WTC11 (cell line): ENCODE data around the gene ASZ1. TPM values are rescaled to one million over a fixed set of nuclear protein-coding genes. Genes with fewer than 3 reads are reported as not detected.

Experiments used
- ATAC-seq: fragments of 200-7000 bp; cut with Tn5 transposase; 2 replicates; pipeline ENCODE4 v1.10.0; 2021; ENCODE audit warnings: mild to moderate bottlenecking, moderate library complexity
- CTCF ChIA-PET: fragments of 300-600 bp; sonication (Branson Sonifier 250); formaldehyde crosslinking; loops from one replicate; lab custom pipeline; 2021; ENCODE audit warnings: antibody characterized with exemption; lab: Charles Lee
- POLR2A ChIA-PET: fragments of 350-600 bp; sonication (Branson Sonifier 250); formaldehyde crosslinking; loops from one replicate; lab custom pipeline; 2021; ENCODE audit warnings: antibody characterized with exemption; lab: Charles Lee
- DNase-seq: peaks from one replicate; pipeline ENCODE4 v3.0.0; 2021; ENCODE audit warnings: low spot score
- H3K27ac Mint-ChIP-seq: 2 replicates; pipeline ENCODE4 v1.8.0; 2021; ENCODE audit warnings: mixed read lengths
- H3K27me3 Mint-ChIP-seq: 2 replicates; pipeline ENCODE4 v1.8.0; 2021; ENCODE audit warnings: low read depth, mild to moderate bottlenecking, moderate library complexity, mixed read lengths
- H3K36me3 Mint-ChIP-seq: 2 replicates; pipeline ENCODE4 v1.8.0; 2021; ENCODE audit warnings: mixed read lengths
- H3K4me1 Mint-ChIP-seq: 2 replicates; pipeline ENCODE4 v1.8.0; 2022; ENCODE audit warnings: mixed read lengths
- H3K4me3 Mint-ChIP-seq: 2 replicates; pipeline ENCODE4 v1.8.0; 2021; ENCODE audit warnings: mild to moderate bottlenecking, moderate library complexity, mixed read lengths
- H3K9me3 Mint-ChIP-seq: 2 replicates; pipeline ENCODE4 v1.8.0; 2021; ENCODE audit warnings: mixed read lengths
- CREB1 ChIP-seq: sonication (generic); formaldehyde crosslinking; IDR thresholded peaks from 2 replicates; pipeline ENCODE4 v1.8.0; 2023; ENCODE audit warnings: mild to moderate bottlenecking, missing genetic modification reagents
- CREM ChIP-seq: sonication (generic); formaldehyde crosslinking; IDR thresholded peaks from 2 replicates; pipeline ENCODE4 v1.8.1; 2022; ENCODE audit warnings: mild to moderate bottlenecking, missing genetic modification reagents, moderate library complexity
- JAZF1 ChIP-seq: fragments of 250-450 bp; sonication (Bioruptor Pico); IDR thresholded peaks from 2 replicates; pipeline ENCODE4 v1.9.0; 2021; ENCODE audit warnings: moderate library complexity, mild to moderate bottlenecking, inconsistent platforms
- KAT7 ChIP-seq: sonication (generic); formaldehyde crosslinking; IDR thresholded peaks from 2 replicates; pipeline ENCODE4 v1.8.1; 2023; ENCODE audit warnings: missing genetic modification reagents, mild to moderate bottlenecking, borderline replicate concordance
- NR1H2 ChIP-seq: sonication (generic); formaldehyde crosslinking; IDR thresholded peaks from 2 replicates; pipeline ENCODE4 v1.9.0; 2021; ENCODE audit warnings: mild to moderate bottlenecking, moderate library complexity, missing genetic modification reagents
- TEAD4 ChIP-seq: sonication (generic); formaldehyde crosslinking; IDR thresholded peaks from 2 replicates; pipeline ENCODE4 v1.8.0; 2022; ENCODE audit warnings: mild to moderate bottlenecking, missing genetic modification reagents
- total RNA-seq: library from RNA; stranded (reverse); gene quantifications from 3 replicates; pipeline ENCODE4 v1.2.3, GENCODE V29; 2021
- TF ChIP-seq, protein P1 (sequence below): sonication (generic); formaldehyde crosslinking; IDR thresholded peaks from 2 replicates; pipeline ENCODE4 v1.8.0; 2022; ENCODE audit warnings: mild to moderate bottlenecking, missing genetic modification reagents
- TF ChIP-seq, protein P2 (sequence below): sonication (generic); formaldehyde crosslinking; IDR thresholded peaks from 2 replicates; pipeline ENCODE4 v1.8.0; 2022; ENCODE audit warnings: mild to moderate bottlenecking, missing genetic modification reagents
- TF ChIP-seq, protein P3 (sequence below): sonication (generic); formaldehyde crosslinking; IDR thresholded peaks from 2 replicates; pipeline ENCODE4 v1.8.1; 2023; ENCODE audit warnings: mild to moderate bottlenecking, missing genetic modification reagents
- TF ChIP-seq, protein P4 (sequence below): fragments of 200-600 bp; IDR thresholded peaks from 2 replicates; pipeline ENCODE4 v1.8.0; 2022; ENCODE audit warnings: antibody characterized with exemption
- TF ChIP-seq, protein P5 (sequence below): sonication (generic); formaldehyde crosslinking; IDR thresholded peaks from 2 replicates; pipeline ENCODE4 v1.8.1; 2022; ENCODE audit warnings: missing genetic modification reagents, borderline replicate concordance
- TF ChIP-seq, protein P6 (sequence below): sonication (generic); formaldehyde crosslinking; IDR thresholded peaks from 2 replicates; pipeline ENCODE4 v1.8.1; 2022; ENCODE audit warnings: mild to moderate bottlenecking, missing genetic modification reagents, moderate library complexity, borderline replicate concordance
- TF ChIP-seq, protein P7 (sequence below): sonication (generic); formaldehyde crosslinking; IDR thresholded peaks from 2 replicates; pipeline ENCODE4 v1.8.0; 2023; ENCODE audit warnings: missing genetic modification reagents

ASZ1 gene
- total RNA-seq, 1 experiment from 2014 or later = not detected

DNA sequence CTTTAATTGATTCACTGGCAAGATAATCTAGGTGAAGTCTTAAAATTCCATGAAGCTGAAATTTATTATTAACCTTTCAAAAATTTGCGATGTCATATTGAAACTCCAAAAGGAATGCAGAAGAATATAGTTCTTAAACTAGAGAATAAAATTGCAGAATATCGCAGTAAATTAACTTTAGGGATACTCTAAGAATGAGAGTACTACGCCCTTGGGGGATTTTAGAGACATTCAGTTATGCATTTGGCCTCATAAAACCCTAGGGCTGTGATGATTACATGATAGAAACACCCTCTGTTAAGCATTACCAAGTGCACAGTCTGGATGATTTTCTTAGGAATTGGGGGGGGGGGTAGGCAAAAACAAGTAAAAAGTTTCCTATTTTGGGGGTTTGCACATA is 108.1 kb downstream of the ASZ1 start:
- H3K36me3 Mint-ChIP-seq = no peaks in the 10 kb centered on the region
- POLR2A ChIA-PET = no interaction called here
- TF ChIP-seq, protein P1, sequence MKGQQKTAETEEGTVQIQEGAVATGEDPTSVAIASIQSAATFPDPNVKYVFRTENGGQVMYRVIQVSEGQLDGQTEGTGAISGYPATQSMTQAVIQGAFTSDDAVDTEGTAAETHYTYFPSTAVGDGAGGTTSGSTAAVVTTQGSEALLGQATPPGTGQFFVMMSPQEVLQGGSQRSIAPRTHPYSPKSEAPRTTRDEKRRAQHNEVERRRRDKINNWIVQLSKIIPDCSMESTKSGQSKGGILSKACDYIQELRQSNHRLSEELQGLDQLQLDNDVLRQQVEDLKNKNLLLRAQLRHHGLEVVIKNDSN (CRISPR knock-in tag) = no peak
- TF ChIP-seq, all 79 proteins: peak for 0
- no peak for ATAC-seq
- Mint-ChIP-seq H3K27me3 (peaks cover 68% of the 10 kb centered on the region), H3K4me1 (peaks cover 16% of the 10 kb centered on the region), H3K27ac (no peak overlapping the region), H3K4me3 (no peak overlapping the region), H3K9me3 (no peaks in the 10 kb centered on the region)
- CTCF ChIA-PET = no interaction called here
- no peak for DNase-seq

DNA sequence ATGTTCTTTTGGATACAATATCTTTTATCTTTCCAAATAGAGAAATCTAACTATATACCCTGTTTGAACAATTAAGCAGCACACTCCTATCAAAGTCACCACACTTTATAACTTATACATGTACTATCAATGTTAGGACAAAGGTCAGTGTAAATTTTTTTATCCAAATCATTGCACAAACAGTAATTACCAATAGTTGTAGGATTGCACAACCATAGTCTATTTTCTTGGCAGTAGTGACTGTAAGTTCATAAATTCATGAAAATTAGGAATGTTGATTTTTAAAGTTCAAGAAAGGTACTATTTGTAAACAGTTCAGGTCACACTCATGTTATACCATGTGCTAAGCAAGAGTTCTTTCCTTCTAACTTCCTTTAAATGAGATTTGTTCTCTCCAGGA is 113.7 kb downstream of the ASZ1 start:
- ATAC-seq (no peak), DNase-seq (no peak)
- H3K27me3 Mint-ChIP-seq = peaks cover 12% of the 10 kb centered on the region
- CTCF ChIA-PET = no interaction called here
- no peak overlapping the region for H3K4me3 Mint-ChIP-seq
- H3K4me1 Mint-ChIP-seq = peaks cover 14% of the 10 kb centered on the region
- H3K9me3 Mint-ChIP-seq = no peaks in the 10 kb centered on the region
- TF ChIP-seq KAT7 (CRISPR knock-in tag) (no peak), CREB1 (CRISPR knock-in tag) (no peak), TEAD4 (CRISPR knock-in tag) (no peak), NR1H2 (CRISPR knock-in tag) (no peak), JAZF1 (no peak), CREM (no peak)
- TF ChIP-seq, protein P2, sequence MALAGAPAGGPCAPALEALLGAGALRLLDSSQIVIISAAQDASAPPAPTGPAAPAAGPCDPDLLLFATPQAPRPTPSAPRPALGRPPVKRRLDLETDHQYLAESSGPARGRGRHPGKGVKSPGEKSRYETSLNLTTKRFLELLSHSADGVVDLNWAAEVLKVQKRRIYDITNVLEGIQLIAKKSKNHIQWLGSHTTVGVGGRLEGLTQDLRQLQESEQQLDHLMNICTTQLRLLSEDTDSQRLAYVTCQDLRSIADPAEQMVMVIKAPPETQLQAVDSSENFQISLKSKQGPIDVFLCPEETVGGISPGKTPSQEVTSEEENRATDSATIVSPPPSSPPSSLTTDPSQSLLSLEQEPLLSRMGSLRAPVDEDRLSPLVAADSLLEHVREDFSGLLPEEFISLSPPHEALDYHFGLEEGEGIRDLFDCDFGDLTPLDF = no peak
- TF ChIP-seq, protein P3, sequence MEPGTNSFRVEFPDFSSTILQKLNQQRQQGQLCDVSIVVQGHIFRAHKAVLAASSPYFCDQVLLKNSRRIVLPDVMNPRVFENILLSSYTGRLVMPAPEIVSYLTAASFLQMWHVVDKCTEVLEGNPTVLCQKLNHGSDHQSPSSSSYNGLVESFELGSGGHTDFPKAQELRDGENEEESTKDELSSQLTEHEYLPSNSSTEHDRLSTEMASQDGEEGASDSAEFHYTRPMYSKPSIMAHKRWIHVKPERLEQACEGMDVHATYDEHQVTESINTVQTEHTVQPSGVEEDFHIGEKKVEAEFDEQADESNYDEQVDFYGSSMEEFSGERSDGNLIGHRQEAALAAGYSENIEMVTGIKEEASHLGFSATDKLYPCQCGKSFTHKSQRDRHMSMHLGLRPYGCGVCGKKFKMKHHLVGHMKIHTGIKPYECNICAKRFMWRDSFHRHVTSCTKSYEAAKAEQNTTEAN (CRISPR knock-in tag) = no peak
- TF ChIP-seq, protein P4, sequence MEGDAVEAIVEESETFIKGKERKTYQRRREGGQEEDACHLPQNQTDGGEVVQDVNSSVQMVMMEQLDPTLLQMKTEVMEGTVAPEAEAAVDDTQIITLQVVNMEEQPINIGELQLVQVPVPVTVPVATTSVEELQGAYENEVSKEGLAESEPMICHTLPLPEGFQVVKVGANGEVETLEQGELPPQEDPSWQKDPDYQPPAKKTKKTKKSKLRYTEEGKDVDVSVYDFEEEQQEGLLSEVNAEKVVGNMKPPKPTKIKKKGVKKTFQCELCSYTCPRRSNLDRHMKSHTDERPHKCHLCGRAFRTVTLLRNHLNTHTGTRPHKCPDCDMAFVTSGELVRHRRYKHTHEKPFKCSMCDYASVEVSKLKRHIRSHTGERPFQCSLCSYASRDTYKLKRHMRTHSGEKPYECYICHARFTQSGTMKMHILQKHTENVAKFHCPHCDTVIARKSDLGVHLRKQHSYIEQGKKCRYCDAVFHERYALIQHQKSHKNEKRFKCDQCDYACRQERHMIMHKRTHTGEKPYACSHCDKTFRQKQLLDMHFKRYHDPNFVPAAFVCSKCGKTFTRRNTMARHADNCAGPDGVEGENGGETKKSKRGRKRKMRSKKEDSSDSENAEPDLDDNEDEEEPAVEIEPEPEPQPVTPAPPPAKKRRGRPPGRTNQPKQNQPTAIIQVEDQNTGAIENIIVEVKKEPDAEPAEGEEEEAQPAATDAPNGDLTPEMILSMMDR = no peak
- TF ChIP-seq, protein P5, sequence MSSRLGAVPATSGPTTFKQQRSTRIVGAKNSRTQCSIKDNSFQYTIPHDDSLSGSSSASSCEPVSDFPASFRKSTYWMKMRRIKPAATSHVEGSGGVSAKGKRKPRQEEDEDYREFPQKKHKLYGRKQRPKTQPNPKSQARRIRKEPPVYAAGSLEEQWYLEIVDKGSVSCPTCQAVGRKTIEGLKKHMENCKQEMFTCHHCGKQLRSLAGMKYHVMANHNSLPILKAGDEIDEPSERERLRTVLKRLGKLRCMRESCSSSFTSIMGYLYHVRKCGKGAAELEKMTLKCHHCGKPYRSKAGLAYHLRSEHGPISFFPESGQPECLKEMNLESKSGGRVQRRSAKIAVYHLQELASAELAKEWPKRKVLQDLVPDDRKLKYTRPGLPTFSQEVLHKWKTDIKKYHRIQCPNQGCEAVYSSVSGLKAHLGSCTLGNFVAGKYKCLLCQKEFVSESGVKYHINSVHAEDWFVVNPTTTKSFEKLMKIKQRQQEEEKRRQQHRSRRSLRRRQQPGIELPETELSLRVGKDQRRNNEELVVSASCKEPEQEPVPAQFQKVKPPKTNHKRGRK (CRISPR knock-in tag) = no peak
- TF ChIP-seq, protein P1 (CRISPR knock-in tag) = no peak
- TF ChIP-seq, protein P6, sequence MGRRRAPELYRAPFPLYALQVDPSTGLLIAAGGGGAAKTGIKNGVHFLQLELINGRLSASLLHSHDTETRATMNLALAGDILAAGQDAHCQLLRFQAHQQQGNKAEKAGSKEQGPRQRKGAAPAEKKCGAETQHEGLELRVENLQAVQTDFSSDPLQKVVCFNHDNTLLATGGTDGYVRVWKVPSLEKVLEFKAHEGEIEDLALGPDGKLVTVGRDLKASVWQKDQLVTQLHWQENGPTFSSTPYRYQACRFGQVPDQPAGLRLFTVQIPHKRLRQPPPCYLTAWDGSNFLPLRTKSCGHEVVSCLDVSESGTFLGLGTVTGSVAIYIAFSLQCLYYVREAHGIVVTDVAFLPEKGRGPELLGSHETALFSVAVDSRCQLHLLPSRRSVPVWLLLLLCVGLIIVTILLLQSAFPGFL (CRISPR knock-in tag) = no peak
- TF ChIP-seq, protein P7, sequence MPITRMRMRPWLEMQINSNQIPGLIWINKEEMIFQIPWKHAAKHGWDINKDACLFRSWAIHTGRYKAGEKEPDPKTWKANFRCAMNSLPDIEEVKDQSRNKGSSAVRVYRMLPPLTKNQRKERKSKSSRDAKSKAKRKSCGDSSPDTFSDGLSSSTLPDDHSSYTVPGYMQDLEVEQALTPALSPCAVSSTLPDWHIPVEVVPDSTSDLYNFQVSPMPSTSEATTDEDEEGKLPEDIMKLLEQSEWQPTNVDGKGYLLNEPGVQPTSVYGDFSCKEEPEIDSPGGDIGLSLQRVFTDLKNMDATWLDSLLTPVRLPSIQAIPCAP = no peak
- H3K36me3 Mint-ChIP-seq = no peaks in the 10 kb centered on the region
- H3K27ac Mint-ChIP-seq = no peak overlapping the region
- POLR2A ChIA-PET = no interaction called here

Other genes starting within 250 kb of the ASZ1 start
- gene WNT2, start 104.4 kb downstream of the ASZ1 start, total RNA-seq = not detected in 3 replicates
- gene CFTR, start 52.5 kb upstream of the ASZ1 start, total RNA-seq = 0.72 to 1.4 TPM (median 0.89 TPM) in 3 replicates